Measurements from ENCODE around the gene PRODH2.
"Not testable (repeated sequence)": the region's sequence is repeated elsewhere in the genome, so short reads cannot be mapped to it uniquely, and the experiment has no call there.

Gene PRODH2

GRCh38 chr19:35773020-35773806, 39.4 kb downstream of the PRODH2 start:
- TF ChIP-seq CTCF (IDR thresholded peaks at IDR 0.05; ENCODE audit: low read depth, low read length) = no peak
- DNase-seq (ENCODE audit: low read depth in 2 of 2) = peak; percentile 42 to 72
- no peak overlapping the region for H3K4me3 ChIP-seq (replicated peaks in 1 of 2; ENCODE audit: low read depth in 2 of 2, low read length in 2 of 2)

GRCh38 chr19:35772362-35772761, 40.3 kb downstream of the PRODH2 start:
- DNase-seq (ENCODE audit: low read depth in 2 of 2); H3K4me3 ChIP-seq (replicated peaks in 1 of 2; ENCODE audit: low read depth in 2 of 2, low read length in 2 of 2): not testable (repeated sequence)

GRCh38 chr19:35768082-35768421, 44.6 kb downstream of the PRODH2 start:
- H3K4me3 ChIP-seq (replicated peaks in 1 of 2; ENCODE audit: low read depth in 2 of 2, low read length in 2 of 2) = no peak overlapping the region
- no peak for DNase-seq (ENCODE audit: low read depth in 2 of 2)
- no peak for TF ChIP-seq CTCF (IDR thresholded peaks at IDR 0.05; ENCODE audit: low read depth, low read length)

- no peak for DNase-seq (ENCODE audit: low read depth in 2 of 2)
- no peak for TF ChIP-seq CTCF (IDR thresholded peaks at IDR 0.05; ENCODE audit: low read depth, low read length)
- no peak overlapping the region for H3K4me3 ChIP-seq (replicated peaks in 1 of 2; ENCODE audit: low read depth in 2 of 2, low read length in 2 of 2)
Observed at GRCh38 chr19:35767288-35768081, 45.2 kb downstream of the PRODH2 start.

GRCh38 chr19:35766571-35767104, 46.0 kb downstream of the PRODH2 start:
- DNase-seq (ENCODE audit: low read depth in 2 of 2) = no peak
- no peak overlapping the region for H3K4me3 ChIP-seq (replicated peaks in 1 of 2; ENCODE audit: low read depth in 2 of 2, low read length in 2 of 2)
- TF ChIP-seq CTCF (IDR thresholded peaks at IDR 0.05; ENCODE audit: low read depth, low read length) = no peak

GRCh38 chr19:35764432-35765315, 48.0 kb downstream of the PRODH2 start:
- TF ChIP-seq CTCF (IDR thresholded peaks at IDR 0.05; ENCODE audit: low read depth, low read length) = no peak
- no peak for DNase-seq (ENCODE audit: low read depth in 2 of 2)
- no peak overlapping the region for H3K4me3 ChIP-seq (replicated peaks in 1 of 2; ENCODE audit: low read depth in 2 of 2, low read length in 2 of 2)

All from cardiac fibroblast (primary cell).